B cell (primary cell): ENCODE measurements around the gene FBXW9. TPM values are rescaled to one million over a fixed set of nuclear protein-coding genes. Genes with fewer than 3 reads are reported as not detected.

Experiments
- ATAC-seq: fragments of 200-7000 bp; cut with Tn5 transposase; one replicate; pipeline ENCODE4 v1.10.0; 2021; ENCODE audit warnings: low read depth, mild to moderate bottlenecking, moderate number of reproducible peaks, moderate library complexity
- CTCF ChIA-PET: fragments of 350-600 bp; sonication (Branson Sonifier 250); formaldehyde crosslinking; loops from one replicate; lab custom pipeline; 2021; ENCODE audit warnings: antibody characterized with exemption, inconsistent platforms; lab: Charles Lee
- POLR2A ChIA-PET: fragments of 350-600 bp; sonication (Branson Sonifier 250); formaldehyde crosslinking; loops from one replicate; lab custom pipeline; 2021; ENCODE audit warnings: antibody characterized with exemption; lab: Charles Lee
- DNase-seq: peaks from one replicate; pipeline ENCODE4 v3.0.0; 2013
- H2AFZ ChIP-seq: 2 replicates; pipeline ENCODE4 v1.6.1; 2012; ENCODE audit warnings: mild to moderate bottlenecking, low read depth, low read length; ENCODE audit not compliant: insufficient read depth, poor library complexity, severe bottlenecking
- H3K27ac ChIP-seq, 2 donors: 1 replicate in 1 of 2; 2 replicates in 1 of 2; pipeline ENCODE4 v1.5.1; 2012 to 2013; ENCODE audit warnings: low read length in 2 of 2, mild to moderate bottlenecking in 2 of 2, moderate library complexity in 1 of 2
- H3K27me3 ChIP-seq, 4 experiments: fragments of 200-600 bp in 1 of 4; sonication (generic) in 1 of 4; replicated peaks in 1 of 4; 1 replicate in 2 of 4; 2 replicates in 2 of 4; pipeline versions ENCODE4 v1.6.1 to v1.7.0; 2013 to 2016; ENCODE audit warnings: low read length in 3 of 4, mild to moderate bottlenecking in 2 of 4, mixed read lengths in 1 of 4, moderate library complexity in 1 of 4; ENCODE audit not compliant: insufficient read depth in 4 of 4, control insufficient read depth in 3 of 4; ENCODE audit errors: control extremely low read depth in 1 of 4
- H3K36me3 ChIP-seq, 2 experiments: replicated peaks in 1 of 2; 1 replicate in 1 of 2; 2 replicates in 1 of 2; pipeline versions ENCODE4 v1.6.1 to v1.7.1; 2013; ENCODE audit warnings: low read length in 1 of 2; ENCODE audit not compliant: insufficient read depth in 2 of 2, control insufficient read depth in 1 of 2; ENCODE audit errors: control extremely low read depth in 1 of 2, extremely low read depth in 1 of 2
- H3K4me1 ChIP-seq, 2 donors: fragments of 200-600 bp in 1 of 2; sonication (generic) in 1 of 2; 1 replicate in 1 of 2; 2 replicates in 1 of 2; pipeline versions ENCODE4 v1.5.1 to v1.6.1; 2013 to 2017; ENCODE audit warnings: low read length in 2 of 2; ENCODE audit not compliant: control insufficient read depth in 2 of 2, insufficient read depth in 2 of 2
- H3K4me2 ChIP-seq: replicated peaks from 2 replicates; pipeline ENCODE3; 2012; ENCODE audit warnings: mild to moderate bottlenecking, low read depth, low read length; ENCODE audit not compliant: poor library complexity, severe bottlenecking
- H3K4me3 ChIP-seq, 5 experiments: fragments of 200-600 bp in 1 of 5; sonication (generic) in 1 of 5; 1 replicate in 3 of 5; 2 replicates in 2 of 5; pipeline versions ENCODE4 v1.5.1 to v1.7.0; 2011 to 2016; ENCODE audit warnings: low read length in 4 of 5, mild to moderate bottlenecking in 4 of 5, low read depth in 2 of 5, control low read depth in 1 of 5, moderate library complexity in 1 of 5; ENCODE audit not compliant: insufficient read depth in 1 of 5; ENCODE audit errors: control extremely low read depth in 1 of 5, extremely low read depth in 1 of 5
- H3K79me2 ChIP-seq: fragments of 200-600 bp; sonication (generic); one replicate; pipeline ENCODE4 v1.6.0; 2016; ENCODE audit warnings: low read length; ENCODE audit not compliant: control insufficient read depth, insufficient read depth
- H3K9ac ChIP-seq: fragments of 200-600 bp; sonication (generic); 2 replicates; pipeline ENCODE4 v1.6.1; 2017; ENCODE audit warnings: mild to moderate bottlenecking, low read length, moderate library complexity
- H3K9me3 ChIP-seq, 3 donors: one replicate each; pipeline versions ENCODE4 v1.6.1 to v1.7.1; 2013; ENCODE audit warnings: low read length in 2 of 3; ENCODE audit not compliant: control insufficient read depth in 2 of 3, insufficient read depth in 1 of 3; ENCODE audit errors: control extremely low read depth in 1 of 3
- H4K20me1 ChIP-seq: 2 replicates; pipeline ENCODE4 v1.6.0; 2012; ENCODE audit warnings: mild to moderate bottlenecking, low read length; ENCODE audit not compliant: insufficient read depth, control insufficient read depth, poor library complexity, severe bottlenecking
- H3K27ac Mint-ChIP-seq: one replicate; pipeline ENCODE4 v1.8.0; 2021; ENCODE audit warnings: mixed read lengths
- H3K27me3 Mint-ChIP-seq: one replicate; pipeline ENCODE4 v1.8.0; 2021; ENCODE audit warnings: mixed read lengths
- H3K4me1 Mint-ChIP-seq: one replicate; pipeline ENCODE4 v1.8.0; 2021; ENCODE audit warnings: mixed read lengths
- H3K4me3 Mint-ChIP-seq: one replicate; pipeline ENCODE4 v1.8.0; 2021; ENCODE audit warnings: mixed read lengths
- H3K9me3 Mint-ChIP-seq: one replicate; pipeline ENCODE4 v1.8.0; 2022; ENCODE audit warnings: mixed read lengths; ENCODE audit not compliant: insufficient read depth
- CTCF ChIP-seq: fragments of 200-600 bp; IDR thresholded peaks from one replicate; pipeline ENCODE4 v1.8.0; 2022; ENCODE audit warnings: antibody characterized with exemption, mild to moderate bottlenecking
- EZH2 ChIP-seq: IDR thresholded peaks from 2 replicates; pipeline ENCODE4 v1.6.1; 2012; ENCODE audit warnings: borderline replicate concordance, low read depth, mild to moderate bottlenecking, moderate library complexity, low read length; ENCODE audit not compliant: insufficient read depth, poor library complexity, severe bottlenecking
- WGBS: methylation state at CpG from one replicate; pipeline ENCODE4 v1.1.5; 2013; ENCODE audit warnings: missing lambda C conversion rate; ENCODE audit not compliant: insufficient coverage; 5-methylcytosine and 5-hydroxymethylcytosine counted together
- intact Hi-C: fragments of 100-400 bp; cut with micrococcal nuclease; formaldehyde crosslinking; loops from one replicate; pipeline ENCODE4 v1.10.0; 2022
- polyA plus RNA-seq: library from polyadenylated mRNA; depleted of rRNA; stranded (reverse); fragments of >200 nt; gene quantifications from 2 replicates; pipeline ENCODE4 v1.2.3, GENCODE V29; 2012
- total RNA-seq, 2 donors: library from RNA; stranded (reverse); fragments of 120-200 nt in 1 of 2; gene quantifications; 1 replicate in 1 of 2; 2 replicates in 1 of 2; pipeline versions ENCODE4 v1.2.3 to v1.2.4, GENCODE V29; 2013 to 2022

Gene FBXW9
- total and polyA plus RNA-seq, 2 donors (not counting 1 experiment from before 2014, with no cell fraction given): 4.7 TPM

GRCh38 chr19:12660980-12661379 lies 35.5 kb downstream of the FBXW9 start:
- Mint-ChIP-seq H3K4me3 (no peak overlapping the region), H3K27ac (no peak overlapping the region), H3K4me1 (peaks cover 30% of the 10 kb centered on the region), H3K27me3 (no peaks in the 10 kb centered on the region), H3K9me3 (no peaks in the 10 kb centered on the region)
- no peak overlapping the region for H3K4me3 ChIP-seq
- peaks cover 82% of the 10 kb centered on the region for H3K79me2 ChIP-seq
- no peak for DNase-seq
- peaks cover 57% of the 10 kb centered on the region for H4K20me1 ChIP-seq
- peaks cover 0 to 4% (median 0%) of the 10 kb centered on the region in 3 donors for H3K9me3 ChIP-seq
- no peaks in the 10 kb centered on the region for H3K27me3 ChIP-seq
- ChIA-PET CTCF (interaction anchor here (0.6 to 2.1 kb wide), 4 partner anchors 11 to 184 kb away, joined by 3 to 8 read pairs (median 5); no protein-coding TSS in a partner anchor), POLR2A (interaction anchor here (1.3 kb wide), 1 partner anchor 47 kb away, joined by 4 read pairs; no protein-coding TSS in a partner anchor)
- peaks cover 4 to 78% of the 10 kb centered on the region in 2 experiments for H3K36me3 ChIP-seq
- H3K4me2 ChIP-seq: no peak overlapping the region
- 88% methylated on average over 8 of the region's 12 CpGs for WGBS
- H3K27ac ChIP-seq: no peak overlapping the region
- TF ChIP-seq EZH2 (no peak), CTCF (no peak)
- no peak for ATAC-seq
- peaks cover 14 to 25% of the 10 kb centered on the region in 2 donors for H3K4me1 ChIP-seq
- H2AFZ ChIP-seq: no peak overlapping the region
- H3K9ac ChIP-seq: no peak overlapping the region
- intact Hi-C loops: no loop called here

GRCh38 chr19:12657966-12658365 lies 38.5 kb downstream of the FBXW9 start:
- Histone ChIP-seq H3K4me2 (no peak overlapping the region), H3K27me3 (no peaks in the 10 kb centered on the region), H4K20me1 (peaks cover 60% of the 10 kb centered on the region), H3K9me3 (peaks cover 0 to 4% (median 0%) of the 10 kb centered on the region in 3 donors), H3K4me1 (no peaks in the 10 kb centered on the region), H3K27ac (no peak overlapping the region), H3K4me3 (no peak overlapping the region), H2AFZ (no peak overlapping the region), H3K36me3 (peaks cover 7 to 79% of the 10 kb centered on the region in 2 experiments), H3K79me2 (peaks cover 73% of the 10 kb centered on the region), H3K9ac (no peak overlapping the region)
- H3K27ac Mint-ChIP-seq: no peak overlapping the region
- H3K27me3 Mint-ChIP-seq: no peaks in the 10 kb centered on the region
- intact Hi-C loops: no loop called here
- H3K9me3 Mint-ChIP-seq: no peaks in the 10 kb centered on the region
- WGBS: 98% methylated on average over 19 of the region's 22 CpGs
- CTCF ChIA-PET: no interaction called here
- TF ChIP-seq EZH2: no peak
- TF ChIP-seq CTCF: no peak
- ATAC-seq (no peak), DNase-seq (no peak)
- no peak overlapping the region for H3K4me3 Mint-ChIP-seq
- POLR2A ChIA-PET: no interaction called here
- H3K4me1 Mint-ChIP-seq: peaks cover 4% of the 10 kb centered on the region
